Activated CD8-positive, alpha-beta memory T cell treated with anti-CD3 and anti-CD28 coated beads for 1 hour (primary cell): ENCODE measurements around the gene CD84.
"Not testable (repeated sequence)": the region's sequence is repeated elsewhere in the genome, so short reads cannot be mapped to it uniquely, and the experiment has no call there.

Experiments used
- DNase-seq, 2 donors: peaks; one replicate each; pipeline ENCODE4 v3.0.0-alpha.2; 2020; ENCODE audit warnings: low read depth in 1 of 2; ENCODE audit errors: extremely low read depth in 1 of 2

CD84 gene, protein sequence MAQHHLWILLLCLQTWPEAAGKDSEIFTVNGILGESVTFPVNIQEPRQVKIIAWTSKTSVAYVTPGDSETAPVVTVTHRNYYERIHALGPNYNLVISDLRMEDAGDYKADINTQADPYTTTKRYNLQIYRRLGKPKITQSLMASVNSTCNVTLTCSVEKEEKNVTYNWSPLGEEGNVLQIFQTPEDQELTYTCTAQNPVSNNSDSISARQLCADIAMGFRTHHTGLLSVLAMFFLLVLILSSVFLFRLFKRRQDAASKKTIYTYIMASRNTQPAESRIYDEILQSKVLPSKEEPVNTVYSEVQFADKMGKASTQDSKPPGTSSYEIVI

DNA sequence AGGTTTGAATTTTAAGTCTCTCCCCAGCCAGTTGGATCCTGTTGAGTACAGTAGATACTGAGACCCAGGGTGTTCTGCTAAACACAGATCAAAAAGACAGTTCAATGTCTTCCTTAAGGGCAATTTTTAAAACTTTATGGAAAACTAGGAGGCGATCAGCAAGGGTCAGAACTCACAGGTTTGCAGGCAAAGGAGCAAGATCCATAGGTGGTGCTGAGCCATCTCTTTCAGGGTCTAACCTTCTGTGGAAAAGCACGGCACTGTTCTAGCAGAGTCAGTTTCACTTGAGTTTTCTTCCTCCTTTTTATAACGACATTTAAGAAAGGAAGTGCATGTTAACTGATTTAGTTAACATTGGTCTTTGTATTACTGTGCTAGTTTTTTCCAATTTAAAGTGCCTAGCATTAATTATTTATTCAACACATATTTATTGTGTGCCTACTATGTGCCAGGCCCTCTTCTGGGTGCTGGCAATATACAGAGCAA, at the start of gene CD84:
Gene CD84 (minus strand): TSS at position 281 of the 486 bp plus-strand sequence. CDS start 59 bp downstream, at position 222.
- no peak for DNase-seq

DNA sequence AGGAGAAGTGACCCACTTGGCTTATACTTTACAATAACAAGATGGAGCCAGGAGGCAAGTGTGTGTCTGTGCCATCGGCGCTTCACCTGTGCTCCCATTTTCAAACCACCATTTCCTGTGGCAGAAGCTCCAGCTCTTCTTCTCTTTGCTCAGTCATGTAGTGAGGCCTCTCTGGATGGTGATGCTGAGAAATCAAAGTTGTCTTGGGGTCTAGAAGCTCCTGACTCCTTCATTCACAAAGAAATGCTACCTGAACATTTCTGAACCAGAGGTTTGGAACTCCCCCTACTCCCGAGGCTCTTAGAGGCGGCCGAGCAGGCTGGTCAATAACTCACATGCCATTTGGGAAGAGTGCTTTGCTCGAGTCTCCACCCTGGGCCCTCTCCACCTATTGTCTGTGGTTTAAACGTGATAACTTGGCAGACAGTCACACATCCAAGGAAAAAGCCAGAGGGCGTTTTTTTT, 49.5 kb upstream of the CD84 start:
- no peak for DNase-seq

DNA sequence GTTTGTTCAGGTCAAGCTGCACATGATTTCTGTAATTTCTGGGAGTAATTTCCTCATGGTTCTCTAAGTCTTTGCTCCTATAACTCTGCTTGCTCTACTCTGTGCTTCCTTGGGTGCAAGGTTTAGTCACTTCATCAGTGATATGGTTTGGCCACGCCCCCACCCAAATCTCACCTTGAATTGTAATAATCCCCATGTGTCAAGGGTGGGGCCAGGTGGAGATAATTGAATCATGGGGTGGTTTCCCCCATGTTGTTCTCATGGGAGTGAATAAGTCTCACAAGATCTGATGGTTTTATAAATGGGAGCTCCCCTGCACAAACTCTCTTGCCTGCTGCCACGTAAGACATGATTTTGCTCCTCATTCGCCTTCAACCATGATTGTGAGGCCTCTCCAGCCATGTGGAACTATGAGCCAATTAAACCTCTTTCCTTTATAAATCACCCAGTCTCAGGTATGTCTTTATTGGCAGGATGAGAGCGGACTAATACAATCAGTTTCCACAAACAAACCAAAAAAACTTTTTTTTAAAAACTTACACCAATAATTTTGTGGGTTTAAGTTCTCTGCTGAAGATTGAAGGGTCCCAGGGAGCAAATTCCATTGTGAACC, 48.5 kb upstream of the CD84 start:
- DNase-seq = not testable (repeated sequence)

DNA sequence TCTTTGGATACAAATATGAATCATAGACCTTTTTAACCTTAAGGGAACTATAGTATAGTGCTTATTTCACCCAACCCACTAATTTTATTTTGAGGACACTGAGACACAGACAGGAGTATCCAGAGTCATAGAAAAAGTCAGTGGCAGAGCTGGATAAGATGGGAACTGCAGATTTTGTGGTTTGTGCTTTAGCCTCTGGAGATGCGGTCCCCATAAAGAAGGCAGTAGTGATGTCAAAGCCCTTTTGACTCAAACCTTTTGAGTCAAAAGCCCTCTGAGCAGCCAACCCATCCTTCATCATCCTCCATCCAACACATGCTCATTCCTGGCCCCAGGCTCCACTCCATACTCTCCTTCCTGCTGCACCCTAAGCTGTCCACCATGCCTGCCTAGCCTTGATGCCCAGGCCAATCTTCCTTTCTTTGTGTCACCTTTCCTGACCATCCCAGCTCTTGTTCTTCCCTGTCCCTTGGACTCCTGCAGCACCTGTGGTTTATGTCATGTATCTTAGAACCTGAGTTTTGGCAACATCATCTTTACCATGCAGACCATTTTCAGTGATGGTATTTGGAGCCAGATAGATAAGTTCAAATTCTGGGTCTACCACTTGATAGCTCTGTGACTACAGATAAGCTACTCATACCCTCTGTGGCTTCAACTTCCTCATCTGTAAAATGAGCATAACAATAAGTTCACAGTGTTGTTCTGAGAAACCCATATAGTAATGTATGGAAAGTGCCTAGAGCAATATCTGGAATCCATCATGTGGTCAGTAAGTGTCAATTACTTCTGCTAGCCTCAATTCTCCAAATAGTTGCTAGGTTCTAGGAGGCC, 47.4 kb upstream of the CD84 start:
- no peak for DNase-seq

DNA sequence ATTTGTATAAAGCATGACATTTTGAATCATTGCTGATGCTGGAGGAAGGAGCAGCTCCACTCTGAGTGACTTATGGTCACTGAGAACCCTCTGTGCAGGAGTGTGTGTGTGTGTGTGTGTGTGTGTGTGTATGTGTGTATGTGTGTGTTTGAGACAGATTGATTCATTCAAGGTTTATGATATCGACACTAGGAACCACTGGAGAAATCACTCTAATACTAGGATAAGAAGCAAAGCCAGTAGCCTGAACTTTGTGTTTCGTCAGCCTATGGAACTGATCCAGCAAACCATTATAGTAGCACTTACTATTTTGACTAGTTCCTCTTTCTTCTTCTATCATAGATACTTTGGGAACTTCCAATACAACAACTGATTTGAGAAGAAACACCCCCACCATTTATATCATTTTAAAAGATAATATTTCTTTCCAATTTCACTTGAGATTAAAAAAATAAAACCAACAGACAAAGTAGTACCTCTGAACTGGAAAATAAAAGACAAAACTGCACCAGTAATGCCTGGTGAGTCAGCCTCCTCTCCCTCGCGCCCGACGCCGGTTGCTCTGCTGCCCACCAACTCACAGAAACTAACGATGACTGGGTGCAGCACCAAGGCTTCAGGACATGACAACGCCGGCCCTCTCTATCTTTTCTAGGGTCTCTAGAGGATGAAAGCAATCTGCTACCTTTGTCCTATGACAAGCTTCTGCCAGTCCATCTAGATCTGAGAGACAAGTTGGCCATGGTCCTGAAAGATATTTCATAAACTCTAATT, 46.6 kb upstream of the CD84 start:
- DNase-seq = no peak

DNA sequence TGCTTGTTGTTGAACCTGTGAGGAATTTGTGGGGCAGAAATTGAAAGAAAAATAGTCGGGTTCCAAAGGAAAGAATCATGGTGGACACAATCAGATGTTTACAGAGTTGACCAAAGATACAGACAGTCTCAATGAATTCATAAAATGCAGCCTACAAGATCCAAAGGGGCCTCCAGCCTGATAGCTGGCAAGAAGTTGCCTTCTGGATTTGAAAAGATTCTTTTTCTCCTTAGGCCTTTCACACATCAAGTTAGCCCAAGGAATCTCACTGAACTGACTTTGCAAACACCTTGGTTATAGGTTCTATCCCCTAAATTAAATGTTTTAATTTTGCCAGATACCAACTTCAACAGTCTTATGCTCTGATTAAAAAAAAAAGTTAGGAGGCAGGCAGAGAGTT, 46.0 kb upstream of the CD84 start:
- DNase-seq = no peak

DNA sequence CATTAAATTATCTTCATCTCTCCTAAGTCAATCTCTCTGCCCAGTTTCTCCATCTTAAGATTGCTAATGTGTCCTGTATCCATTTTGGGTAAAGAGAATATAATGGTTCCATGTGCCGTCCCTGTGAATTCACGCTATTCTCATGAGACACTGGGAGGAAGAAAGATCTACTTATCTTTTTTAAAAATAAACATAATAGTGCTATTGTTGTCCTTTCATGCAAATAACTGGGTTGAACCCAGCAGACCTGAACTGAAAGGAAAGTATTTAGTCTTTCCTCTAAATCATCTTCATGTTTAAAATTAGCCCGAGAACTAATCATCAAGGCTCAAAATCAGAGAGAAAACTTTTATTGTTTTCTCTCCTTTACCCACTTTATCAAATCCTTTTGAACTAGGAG, 45.2 kb upstream of the CD84 start:
- DNase-seq = no peak

DNA sequence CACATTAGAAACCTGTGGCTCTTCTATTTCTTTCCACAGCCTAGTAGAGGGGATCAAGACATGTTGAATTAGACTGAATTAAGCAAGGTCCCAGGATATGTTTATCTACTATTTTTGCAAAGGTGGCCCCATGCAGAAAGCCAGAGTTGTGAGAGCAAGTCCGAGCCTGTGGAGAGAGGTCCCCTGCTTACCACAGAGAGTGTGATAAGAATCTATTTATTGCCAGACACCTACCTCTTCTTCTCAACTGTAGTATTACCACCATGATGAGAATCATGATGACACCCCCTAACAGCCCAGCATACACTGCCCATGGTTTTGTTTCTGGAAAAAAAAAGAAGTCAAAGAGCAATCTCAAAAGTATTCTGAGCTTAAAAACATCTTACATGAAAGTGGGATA, 44.6 kb upstream of the CD84 start:
- no peak for DNase-seq

DNA sequence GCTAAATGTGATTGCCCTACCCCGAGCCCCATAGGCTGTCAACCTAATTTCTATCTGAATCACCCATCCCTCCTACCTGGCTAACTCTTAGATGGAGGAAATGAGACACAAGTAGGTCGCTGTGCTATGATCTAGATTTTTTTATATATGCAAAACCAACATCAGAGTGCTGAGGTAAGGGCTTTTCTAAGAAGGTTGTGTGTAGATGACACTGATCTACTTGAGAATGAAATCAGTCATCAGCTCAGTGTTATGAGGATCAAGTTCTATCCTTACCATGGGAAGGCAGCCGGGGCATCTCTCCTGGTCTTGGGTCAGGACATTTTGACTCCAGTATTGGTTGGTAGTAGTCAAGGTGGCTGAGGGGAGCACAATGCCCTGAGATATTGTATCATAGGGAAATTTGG, 43.9 kb upstream of the CD84 start:
- DNase-seq = no peak

DNA sequence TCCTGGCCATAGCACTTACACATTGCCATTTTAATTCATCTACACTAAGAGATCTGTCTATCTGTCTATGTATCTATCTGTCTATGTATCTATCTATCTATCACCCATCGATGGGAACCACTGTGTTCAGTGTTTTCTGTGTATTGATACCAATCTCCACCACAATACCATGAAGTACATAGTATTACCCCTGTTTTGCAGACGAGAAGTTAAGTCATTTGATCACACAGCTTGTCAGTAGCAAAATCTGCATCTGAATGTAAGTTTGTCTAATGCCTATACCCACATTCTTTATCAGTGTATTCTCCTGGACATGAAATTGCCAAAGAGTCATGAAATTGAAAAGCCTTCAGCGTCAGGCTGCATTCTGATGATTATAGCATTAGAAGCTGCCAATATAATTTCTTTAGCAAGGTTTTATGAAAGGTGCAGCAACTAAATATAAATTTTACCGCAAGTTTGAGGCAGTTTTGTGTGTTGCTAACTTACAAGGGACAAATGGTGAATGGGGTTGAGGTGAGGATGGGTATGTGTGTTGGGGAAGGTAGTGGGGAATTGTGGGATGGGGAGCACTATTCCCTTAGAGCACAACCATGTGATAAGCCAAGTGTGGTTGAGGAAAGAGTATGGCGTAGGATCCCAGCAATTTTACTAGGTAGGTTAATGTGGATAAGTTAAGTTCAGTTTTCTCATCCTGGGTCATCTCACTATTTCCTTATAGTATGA, 43.4 kb upstream of the CD84 start:
- DNase-seq = no peak

DNA sequence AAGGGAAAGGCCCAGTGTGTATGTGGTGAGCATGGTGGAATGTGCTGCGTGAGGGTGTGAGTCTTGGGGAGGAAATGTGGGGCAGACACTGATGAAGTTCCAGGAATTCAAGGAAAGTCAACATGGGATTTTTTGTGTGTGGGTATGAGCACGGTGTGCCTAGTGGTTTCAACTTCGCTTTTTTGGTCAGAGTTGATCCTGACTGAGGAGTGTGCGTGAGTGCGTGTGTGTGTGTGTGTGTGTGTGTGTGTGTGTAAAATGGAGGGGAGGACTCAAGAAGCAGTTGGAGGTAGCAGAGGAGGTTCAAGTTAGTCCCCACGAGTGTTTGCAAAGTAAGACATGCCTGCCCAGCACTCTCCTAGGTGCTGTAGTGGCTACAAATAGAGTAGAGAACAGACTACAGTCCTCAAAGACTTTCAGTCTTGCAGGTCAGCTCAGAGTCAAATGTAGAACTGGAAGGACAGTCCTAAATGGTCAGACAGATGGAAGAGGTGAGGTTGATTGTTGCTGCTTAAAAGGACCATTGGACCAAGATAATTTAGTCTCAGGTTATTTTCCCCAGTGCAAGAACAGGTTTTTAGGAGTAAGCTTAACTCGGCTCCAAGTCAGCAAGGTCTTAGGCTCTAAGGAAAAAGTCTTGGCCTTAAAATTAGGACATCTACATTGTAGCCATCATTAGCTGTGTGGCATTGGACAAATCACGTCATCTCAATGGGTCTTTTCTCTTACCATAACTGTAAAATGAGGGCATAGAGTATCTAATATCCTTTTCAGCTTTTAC, 42.5 kb upstream of the CD84 start:
- no peak for DNase-seq

DNA sequence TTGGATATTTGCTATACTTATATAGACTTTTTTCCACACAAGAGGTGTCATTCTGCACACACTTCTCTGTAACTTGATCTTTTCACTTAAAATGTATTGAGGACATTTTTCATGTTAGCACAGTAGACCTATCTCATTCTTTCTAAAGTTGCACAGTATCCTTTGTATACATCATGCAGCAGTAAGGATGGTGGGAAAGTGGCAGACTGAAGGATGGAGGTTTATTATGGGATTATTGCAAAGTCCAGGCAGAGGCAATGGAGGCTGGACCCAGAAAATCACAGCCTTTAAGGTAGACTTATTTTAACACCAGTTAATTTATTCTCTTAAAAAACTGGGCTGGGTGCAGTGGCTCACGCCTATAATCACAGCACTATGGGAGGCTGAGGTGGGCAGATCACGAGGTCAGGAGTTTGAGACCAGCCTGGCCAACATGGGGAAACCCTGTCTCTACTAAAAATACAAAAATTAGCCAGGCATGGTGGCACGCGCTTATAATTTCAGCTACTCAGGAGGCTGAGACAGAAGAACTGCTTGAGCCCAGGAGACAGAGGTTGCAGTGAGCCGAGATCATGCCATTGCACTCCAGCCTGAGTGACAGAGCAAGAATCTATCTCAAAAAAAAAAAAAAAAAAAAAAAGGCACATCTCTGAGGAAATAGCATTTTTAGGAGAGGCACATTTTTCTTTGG, 41.8 kb upstream of the CD84 start:
- DNase-seq = no peak

DNA sequence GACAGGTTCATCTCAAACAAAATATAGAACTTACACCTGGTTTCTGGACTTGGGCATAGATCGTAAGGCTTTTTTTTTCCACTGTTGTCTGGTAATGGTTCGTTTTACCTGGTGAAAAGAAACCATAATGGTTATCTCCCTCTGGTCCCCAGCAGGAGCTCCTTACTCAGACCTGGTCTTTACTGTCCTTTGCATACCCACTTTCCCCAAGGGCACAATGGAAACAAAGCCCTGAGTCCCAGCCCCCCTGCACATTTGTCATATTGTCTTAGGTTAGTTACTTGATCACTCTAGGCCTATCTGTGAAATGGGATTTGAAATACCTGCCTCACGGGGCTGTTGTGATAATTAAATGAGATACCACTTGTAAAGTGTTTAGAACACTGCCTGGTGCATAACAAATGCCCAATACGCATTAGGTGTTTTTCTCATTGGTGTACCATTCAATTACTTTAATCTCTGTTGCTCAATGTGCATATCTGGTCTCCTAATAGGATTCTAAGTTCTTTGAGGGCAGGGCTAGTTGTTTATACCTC, 40.5 kb upstream of the CD84 start:
- DNase-seq = no peak

DNA sequence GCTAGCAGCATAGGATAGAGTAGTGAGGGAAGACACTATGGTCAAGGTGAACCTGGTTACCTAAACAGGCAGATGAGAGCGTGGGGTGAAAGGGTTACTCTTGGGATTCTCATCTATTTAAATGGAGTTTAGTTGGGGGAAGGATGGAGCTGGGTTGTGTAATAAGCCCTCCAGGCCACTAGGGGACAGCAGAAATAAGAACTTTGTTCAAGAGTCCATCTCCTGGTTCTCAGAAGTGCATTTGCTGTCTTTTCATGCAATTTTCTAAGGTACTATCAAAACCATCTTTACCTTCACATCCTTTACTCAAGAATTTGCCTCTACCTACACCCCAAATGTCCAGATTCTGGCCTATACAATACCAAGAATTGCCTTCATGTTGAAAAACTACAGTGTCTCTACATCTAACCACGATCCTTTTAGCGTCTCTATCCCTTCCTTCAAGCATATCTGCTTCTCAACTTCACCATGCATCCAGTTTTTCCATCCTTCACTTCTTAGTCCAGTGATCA, 39.5 kb upstream of the CD84 start:
- DNase-seq = no peak

DNA sequence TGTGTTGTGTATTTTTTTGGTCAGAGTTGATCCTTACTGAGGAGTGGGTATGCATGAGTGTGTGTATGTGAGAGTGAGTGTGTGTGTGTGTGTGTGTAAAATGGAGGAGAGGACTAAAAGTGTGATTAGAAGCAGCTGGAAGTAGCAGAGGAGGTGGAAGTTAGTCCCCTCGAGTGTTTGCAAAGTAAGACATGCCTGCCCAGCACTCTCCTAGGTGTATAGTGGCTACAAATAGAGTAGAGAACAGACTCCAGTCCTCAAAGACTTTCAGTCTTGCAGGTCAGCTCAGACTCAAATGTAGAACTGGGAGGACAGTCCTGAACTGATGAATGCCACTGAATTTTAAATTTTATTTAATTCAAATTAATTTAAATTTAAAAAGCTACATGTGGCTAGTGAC, 39.0 kb upstream of the CD84 start:
- DNase-seq = no peak

DNA sequence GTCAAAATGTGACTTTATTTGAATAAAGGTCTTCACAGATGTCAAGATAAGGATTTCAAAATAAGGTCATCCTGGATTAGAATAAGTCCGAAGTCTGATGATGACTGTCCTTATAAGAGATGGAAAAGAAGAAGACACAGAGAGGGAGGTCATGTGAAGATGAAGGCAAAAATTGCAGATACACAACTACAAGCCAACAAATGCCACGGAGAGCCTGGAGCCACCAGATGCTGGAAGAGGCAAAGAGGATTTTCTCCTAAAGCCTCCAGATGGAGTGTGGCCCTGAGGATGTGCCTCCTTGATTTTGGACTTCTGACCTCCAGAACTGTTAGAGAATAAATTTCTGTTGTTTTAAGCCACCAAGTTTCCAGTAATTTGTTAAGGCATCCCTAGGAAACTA, 36.4 kb upstream of the CD84 start:
- no peak for DNase-seq

DNA sequence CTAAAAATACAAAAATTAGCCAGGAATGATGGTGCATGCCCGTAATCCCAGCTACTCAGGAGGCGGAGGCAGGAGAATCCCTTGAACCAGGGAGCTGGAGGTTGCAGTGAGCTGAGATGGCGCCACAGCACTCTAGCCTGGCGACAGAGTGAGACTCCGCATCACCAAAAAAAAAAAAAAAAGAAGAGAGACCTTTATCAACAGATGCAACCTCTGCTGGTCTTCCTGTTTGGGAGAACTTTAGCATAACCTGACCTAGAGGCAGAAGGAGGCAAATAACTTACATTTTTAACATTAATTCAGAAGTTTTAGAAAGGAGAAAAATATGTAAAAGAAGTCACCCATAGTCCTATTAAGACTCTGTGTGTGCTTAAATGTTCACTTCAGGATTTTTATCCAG, 35.1 kb upstream of the CD84 start:
- no peak for DNase-seq

DNA sequence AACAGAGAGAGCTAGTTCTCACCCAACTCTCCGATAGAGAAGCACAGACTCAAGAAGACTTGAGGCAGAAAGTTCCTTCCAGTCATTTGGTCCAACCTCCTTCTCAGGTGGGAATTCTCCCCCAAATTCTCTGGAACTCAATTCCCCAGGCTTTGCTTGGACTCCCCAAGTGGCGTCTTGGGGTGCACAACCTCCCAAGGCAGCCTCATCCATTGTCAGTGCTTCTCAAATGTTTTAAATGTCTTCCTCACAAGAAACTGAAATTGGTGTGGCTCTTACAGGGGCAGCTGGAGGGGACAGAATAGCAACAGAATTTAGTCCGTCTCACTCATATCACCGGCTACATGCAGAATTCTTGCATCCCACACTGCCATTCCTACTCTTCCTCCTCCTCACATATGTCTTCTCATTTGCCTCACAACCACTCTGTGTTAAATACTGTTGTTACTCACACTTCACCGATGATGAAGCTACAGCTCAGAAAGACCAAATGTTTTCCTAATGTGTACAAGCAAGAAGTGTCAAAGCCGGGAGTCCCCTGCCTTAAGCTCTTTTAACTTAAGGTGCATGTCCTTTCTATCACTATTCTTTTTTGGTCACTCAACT, 33.4 kb upstream of the CD84 start:
- no peak for DNase-seq
